GM12878 (cell line): ENCODE data around the gene BRI3BP. TPM values are rescaled to one million over a fixed set of nuclear protein-coding genes. Genes with fewer than 3 reads are reported as not detected.

Experiments used
- ATAC-seq: fragments of 200-7000 bp; cut with Tn5 transposase; 3 replicates; pipeline ENCODE4 v1.9.1; 2020; ENCODE audit warnings: mild to moderate bottlenecking, moderate library complexity
- BruUV-seq: library from RNA; stranded (reverse); fragments of 400-500 nt; replicated peaks from 2 replicates; lab custom pipeline; 2021; lab: Mats Ljungman, UMichigan
- CTCF ChIA-PET: fragments of 300-600 bp; sonication (Branson Sonifier 250); formaldehyde crosslinking; extraction: SDS; loops from one replicate; lab custom pipeline; 2021; ENCODE audit warnings: inconsistent platforms; lab: Yijun Ruan, JAX
- POLR2A ChIA-PET: fragments of 350-600 bp; formaldehyde crosslinking; extraction: SDS; loops from one replicate; lab custom pipeline; 2021; ENCODE audit warnings: inconsistent platforms; lab: Charles Lee
- RAD21 ChIA-PET: fragments of 300-600 bp; sonication (Branson Sonifier 250); formaldehyde crosslinking; loops from one replicate; lab custom pipeline; 2023; ENCODE audit warnings: antibody characterized with exemption; ENCODE audit not compliant: unreplicated experiment; lab: Charles Lee
- SMC1A ChIA-PET: fragments of 300-600 bp; sonication (Branson Sonifier 250); formaldehyde crosslinking; loops from one replicate; lab custom pipeline; 2023; ENCODE audit not compliant: unreplicated experiment, uncharacterized antibody; lab: Charles Lee
- DNase-seq: peaks from one replicate; pipeline ENCODE4 v3.0.0-alpha.2; 2011; ENCODE audit warnings: low read depth, low spot score
- FAIRE-seq: peaks from 3 replicates; lab custom pipeline; 2011; peaks lifted over from hg19 to GRCh38; lab: Jason Lieb, UNC
- H2AFZ ChIP-seq: 2 replicates; pipeline ENCODE4 v1.6.0; 2011; ENCODE audit warnings: low read depth, low read length, control low read depth; ENCODE audit not compliant: control insufficient read depth
- H3K27ac ChIP-seq: 2 replicates; pipeline ENCODE4 v1.5.1; 2011; ENCODE audit warnings: control low read depth; ENCODE audit not compliant: control insufficient read depth, insufficient read depth
- H3K27me3 ChIP-seq, 2 experiments: replicated peaks in 1 of 2; 2 replicates each; pipeline versions ENCODE4 v1.6.0 to v1.6.1; 2011; ENCODE audit warnings: low read length in 1 of 2; ENCODE audit not compliant: control insufficient read depth in 2 of 2, insufficient read depth in 2 of 2
- H3K36me3 ChIP-seq, 2 experiments: 2 replicates each; pipeline ENCODE4 v1.5.1; 2011; ENCODE audit warnings: low read length in 1 of 2; ENCODE audit not compliant: control insufficient read depth in 2 of 2, insufficient read depth in 2 of 2
- H3K4me1 ChIP-seq: 2 replicates; pipeline ENCODE4 v1.6.1; 2011; ENCODE audit warnings: mild to moderate bottlenecking, low read length, moderate library complexity, mixed read lengths; ENCODE audit not compliant: control insufficient read depth, insufficient read depth
- H3K4me2 ChIP-seq: 2 replicates; pipeline ENCODE4 v1.6.0; 2011; ENCODE audit warnings: control low read depth; ENCODE audit not compliant: control insufficient read depth, insufficient read depth
- H3K4me3 ChIP-seq: fragments of 200-600 bp; sonication (generic); 2 replicates; pipeline ENCODE4 v1.5.1; 2016
- H3K79me2 ChIP-seq: 2 replicates; pipeline ENCODE4 v1.6.0; 2011; ENCODE audit warnings: low read length; ENCODE audit not compliant: control insufficient read depth, insufficient read depth
- H3K9ac ChIP-seq: 2 replicates; pipeline ENCODE4 v1.8.0; 2011; ENCODE audit warnings: low read length, control low read depth, mixed read lengths; ENCODE audit not compliant: control insufficient read depth, insufficient read depth
- H3K9me3 ChIP-seq: replicated peaks from 3 replicates; pipeline ENCODE4 v1.5.1; 2011; ENCODE audit warnings: mild to moderate bottlenecking, low read length; ENCODE audit not compliant: control insufficient read depth, insufficient read depth
- H4K20me1 ChIP-seq: 2 replicates; pipeline ENCODE4 v1.6.0; 2011; ENCODE audit not compliant: control insufficient read depth, insufficient read depth
- CBFB ChIP-seq: IDR thresholded peaks from 2 replicates; pipeline ENCODE4 v1.6.1; 2016; ENCODE audit warnings: antibody characterized with exemption, low read depth
- E2F8 ChIP-seq: fragments of 450-650 bp; IDR thresholded peaks from 2 replicates; pipeline ENCODE4 v1.6.1; 2018; ENCODE audit warnings: mild to moderate bottlenecking, low read depth, moderate library complexity; ENCODE audit not compliant: partially characterized antibody
- FOS ChIP-seq: IDR thresholded peaks from 3 replicates; pipeline ENCODE4 v1.6.1; 2011; ENCODE audit warnings: borderline replicate concordance; ENCODE audit not compliant: insufficient read length; ENCODE audit errors: extremely low read depth
- IKZF1 ChIP-seq: fragments of 450-650 bp; conservative IDR thresholded peaks from 2 replicates; pipeline ENCODE4 v1.6.1; 2017; ENCODE audit warnings: antibody characterized with exemption, mild to moderate bottlenecking
- MXI1 ChIP-seq: fragments of 150-350 bp; IDR thresholded peaks from 2 replicates; pipeline ENCODE4 v1.6.1; 2011; ENCODE audit warnings: low read depth, mild to moderate bottlenecking, inconsistent platforms, low read length, improper control_type of control experiment
- NR2C2 ChIP-seq: IDR thresholded peaks from 2 replicates; pipeline ENCODE4 v1.6.1; 2011; ENCODE audit warnings: borderline replicate concordance, low read depth; ENCODE audit not compliant: control insufficient read depth, insufficient read length
- NR2F1 ChIP-seq: fragments of 450-650 bp; conservative IDR thresholded peaks from 2 replicates; pipeline ENCODE4 v1.6.1; 2017; ENCODE audit warnings: mild to moderate bottlenecking
- POU2F2 ChIP-seq: IDR thresholded peaks from 3 replicates; pipeline ENCODE4 v1.6.1; 2011; ENCODE audit warnings: low read depth, mild to moderate bottlenecking, low read length, borderline replicate concordance
- RB1 ChIP-seq: fragments of 450-650 bp; formaldehyde crosslinking; IDR thresholded peaks from 2 replicates; pipeline ENCODE4 v1.6.1; 2017; ENCODE audit warnings: mild to moderate bottlenecking, borderline replicate concordance
- RELA ChIP-seq: fragments of 450-650 bp; IDR thresholded peaks from 2 replicates; pipeline ENCODE4 v1.8.0; 2014; ENCODE audit warnings: borderline replicate concordance; ENCODE audit not compliant: partially characterized antibody
- RFX5 ChIP-seq: IDR thresholded peaks from 2 replicates; pipeline ENCODE4 v1.6.1; 2011; ENCODE audit warnings: low read depth, low read length, improper control_type of control experiment
- TCF7 ChIP-seq: IDR thresholded peaks from 2 replicates; pipeline ENCODE4 v1.6.1; 2014; ENCODE audit warnings: antibody characterized with exemption, borderline replicate concordance
- ZZZ3 ChIP-seq: IDR thresholded peaks from 2 replicates; pipeline ENCODE4 v1.6.1; 2011; ENCODE audit warnings: low read depth; ENCODE audit not compliant: control insufficient read depth, insufficient read length
- WGBS: methylation state at CpG from one replicate; pipeline ENCODE4 v1.1.6; 2016; ENCODE audit warnings: low lambda C conversion rate; ENCODE audit not compliant: insufficient replicate concordance, insufficient coverage; ENCODE audit errors: missing lambda C conversion rate; 5-methylcytosine and 5-hydroxymethylcytosine counted together
- in situ Hi-C: fragments of 300-500 bp; cut with MboI; formaldehyde crosslinking; loops from 9 replicates; pipeline ENCODE4 v1.14.3; 2018; ENCODE audit warnings: mixed read lengths
- intact Hi-C: fragments of 100-400 bp; cut with micrococcal nuclease; formaldehyde crosslinking; loops from one replicate; pipeline ENCODE4 v1.14.2; 2022; ENCODE audit not compliant: unreplicated experiment
- polyA plus RNA-seq, 11 experiments: library from polyadenylated mRNA; depleted of rRNA in 4 of 11; unstranded in 6 of 11; stranded (reverse) in 5 of 11; fragments of >200 nt; fragmentation: Nextera tagmentation in 4 of 11; fragmentation: Illumina TruSeq in 1 of 11; extraction: Ambion mirVana in 4 of 11; extraction: Trizol in 1 of 11; gene quantifications; 1 replicate in 1 of 11; 2 replicates in 10 of 11; pipeline versions ENCODE4 v1.2.1 to v1.2.3, GENCODE V29; 2011 to 2016; ENCODE audit warnings: inconsistent platforms in 2 of 11, missing spikeins in 2 of 11, low read depth in 1 of 11
- total RNA-seq, 4 experiments: library from RNA; depleted of rRNA in 3 of 4; stranded (reverse); fragments of >200 nt in 3 of 4; fragmentation: Illumina TruSeq in 1 of 4; extraction: Trizol in 1 of 4; gene quantifications; 2 replicates each; pipeline versions ENCODE4 v1.2.1 to v1.2.3, GENCODE V29; 2013 to 2021
- TF ChIP-seq, protein P1 (sequence below): fragments of 450-650 bp; formaldehyde crosslinking; IDR thresholded peaks from 2 replicates; pipeline ENCODE4 v1.5.0; 2022; ENCODE audit warnings: mild to moderate bottlenecking, missing genetic modification characterization

BRI3BP gene
- total and polyA plus RNA-seq, 10 of the 15 experiments (the other 5 are each of a cell fraction or from before 2014, with no cell fraction given) = 11.5 to 37.0 (median 28.5) TPM

GRCh38 chr12:125065919-125066570 lies 72.6 kb downstream of the BRI3BP start:
- H2AFZ ChIP-seq = peak overlapping the region; percentile 66; the same call in 1 of the 2 replicates
- TF ChIP-seq MXI1 (no peak), POU2F2 (no peak), IKZF1 (0 out of 2 replicates have a peak, but pooled peaks have one; percentile 10), NR2C2 (no peak), E2F8 (no peak), TCF7 (no peak), RFX5 (no peak), RB1 (no peak), ZZZ3 (no peak), NR2F1 (peak; percentile 94), RELA (no peak), FOS (no peak), CBFB (no peak)
- TF ChIP-seq, protein P1, sequence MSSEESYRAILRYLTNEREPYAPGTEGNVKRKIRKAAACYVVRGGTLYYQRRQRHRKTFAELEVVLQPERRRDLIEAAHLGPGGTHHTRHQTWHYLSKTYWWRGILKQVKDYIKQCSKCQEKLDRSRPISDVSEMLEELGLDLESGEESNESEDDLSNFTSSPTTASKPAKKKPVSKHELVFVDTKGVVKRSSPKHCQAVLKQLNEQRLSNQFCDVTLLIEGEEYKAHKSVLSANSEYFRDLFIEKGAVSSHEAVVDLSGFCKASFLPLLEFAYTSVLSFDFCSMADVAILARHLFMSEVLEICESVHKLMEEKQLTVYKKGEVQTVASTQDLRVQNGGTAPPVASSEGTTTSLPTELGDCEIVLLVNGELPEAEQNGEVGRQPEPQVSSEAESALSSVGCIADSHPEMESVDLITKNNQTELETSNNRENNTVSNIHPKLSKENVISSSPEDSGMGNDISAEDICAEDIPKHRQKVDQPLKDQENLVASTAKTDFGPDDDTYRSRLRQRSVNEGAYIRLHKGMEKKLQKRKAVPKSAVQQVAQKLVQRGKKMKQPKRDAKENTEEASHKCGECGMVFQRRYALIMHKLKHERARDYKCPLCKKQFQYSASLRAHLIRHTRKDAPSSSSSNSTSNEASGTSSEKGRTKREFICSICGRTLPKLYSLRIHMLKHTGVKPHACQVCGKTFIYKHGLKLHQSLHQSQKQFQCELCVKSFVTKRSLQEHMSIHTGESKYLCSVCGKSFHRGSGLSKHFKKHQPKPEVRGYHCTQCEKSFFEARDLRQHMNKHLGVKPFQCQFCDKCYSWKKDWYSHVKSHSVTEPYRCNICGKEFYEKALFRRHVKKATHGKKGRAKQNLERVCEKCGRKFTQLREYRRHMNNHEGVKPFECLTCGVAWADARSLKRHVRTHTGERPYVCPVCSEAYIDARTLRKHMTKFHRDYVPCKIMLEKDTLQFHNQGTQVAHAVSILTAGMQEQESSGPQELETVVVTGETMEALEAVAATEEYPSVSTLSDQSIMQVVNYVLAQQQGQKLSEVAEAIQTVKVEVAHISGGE (CRISPR knock-in tag) = no peak

More at GRCh38 chr12:125065919-125066570, 72.6 kb downstream of the BRI3BP start:
- ATAC-seq (peak; percentile 13), DNase-seq (no peak), FAIRE-seq (no peak)
- H3K4me2 ChIP-seq = peak overlapping the region; percentile 97
- H3K4me1 ChIP-seq = no peaks in the 10 kb centered on the region; the same call in 1 of the 2 replicates
- peak overlapping the region; percentile 94 for H3K4me3 ChIP-seq
- in situ Hi-C loops = no loop called here
- ChIA-PET CTCF (no interaction called here), SMC1A (no interaction called here), POLR2A (interaction anchor here (0.6 to 0.7 kb wide), 2 partner anchors 49 to 238 kb away, joined by 3 to 4 read pairs; no protein-coding TSS in a partner anchor), RAD21 (interaction anchor here (0.7 kb wide), 1 partner anchor 137 kb away, joined by 3 read pairs; no protein-coding TSS in a partner anchor)
- peak overlapping the region; percentile 54 for H3K27ac ChIP-seq
- intact Hi-C loops = loop anchor here (1.0 kb wide), 1 partner anchor 17 kb away; no protein-coding TSS in a partner anchor
- H3K9ac ChIP-seq = peak overlapping the region; percentile 70
- no peaks in the 10 kb centered on the region for H3K9me3 ChIP-seq
- peaks cover 0 to 2% of the 10 kb centered on the region in 2 experiments; a peak in 1 of 4 replicates for H3K27me3 ChIP-seq
- 48% methylated on average over 18 of the region's 18 CpGs for WGBS
- BruUV-seq = no TSS peak
- H3K36me3 ChIP-seq = peaks cover 0 to 3% of the 10 kb centered on the region in 2 experiments; a peak in 1 of 4 replicates
- peaks cover 16% of the 10 kb centered on the region for H3K79me2 ChIP-seq
- no peaks in the 10 kb centered on the region for H4K20me1 ChIP-seq
